Measurements from ENCODE around the gene DEPDC7.
"Not testable (repeated sequence)": the region's sequence is repeated elsewhere in the genome, so short reads cannot be mapped to it uniquely, and the experiment has no call there.

Gene DEPDC7

DNA sequence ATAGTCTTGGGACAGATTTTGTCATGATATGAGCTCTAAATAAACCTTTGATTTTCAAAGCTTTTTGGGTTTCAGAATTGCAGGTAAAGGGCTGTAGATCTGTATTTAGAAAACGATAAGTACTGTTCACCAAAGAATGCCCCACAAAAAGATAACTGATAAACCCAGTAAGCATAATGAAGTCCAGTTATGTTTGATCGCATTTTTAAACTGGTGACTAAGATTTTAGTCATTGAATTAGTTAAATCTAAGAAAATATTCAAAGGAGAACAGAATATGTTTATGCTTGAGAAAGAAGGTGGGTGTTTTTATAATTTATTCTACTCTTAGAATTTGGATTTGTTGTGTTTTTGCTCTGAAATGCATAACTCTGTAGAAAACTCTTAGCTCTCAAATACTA lies 11.6 kb downstream of the DEPDC7 start:
- DNase-seq, result no peak

- DNase-seq, result no peak
These were observed 12.3 kb downstream of the DEPDC7 start for GRCh38 chr11:33027846-33028536.

- DNase-seq, result no peak
These were observed 12.8 kb downstream of the DEPDC7 start for GRCh38 chr11:33028537-33028914.

GRCh38 chr11:33029218-33029617 lies 13.5 kb downstream of the DEPDC7 start:
- DNase-seq, result not testable (repeated sequence)

- no peak for DNase-seq
These were observed 17.8 kb downstream of the DEPDC7 start for GRCh38 chr11:33033493-33033892.

GRCh38 chr11:33035011-33035410 lies 19.3 kb downstream of the DEPDC7 start:
- DNase-seq, result no peak

DNA sequence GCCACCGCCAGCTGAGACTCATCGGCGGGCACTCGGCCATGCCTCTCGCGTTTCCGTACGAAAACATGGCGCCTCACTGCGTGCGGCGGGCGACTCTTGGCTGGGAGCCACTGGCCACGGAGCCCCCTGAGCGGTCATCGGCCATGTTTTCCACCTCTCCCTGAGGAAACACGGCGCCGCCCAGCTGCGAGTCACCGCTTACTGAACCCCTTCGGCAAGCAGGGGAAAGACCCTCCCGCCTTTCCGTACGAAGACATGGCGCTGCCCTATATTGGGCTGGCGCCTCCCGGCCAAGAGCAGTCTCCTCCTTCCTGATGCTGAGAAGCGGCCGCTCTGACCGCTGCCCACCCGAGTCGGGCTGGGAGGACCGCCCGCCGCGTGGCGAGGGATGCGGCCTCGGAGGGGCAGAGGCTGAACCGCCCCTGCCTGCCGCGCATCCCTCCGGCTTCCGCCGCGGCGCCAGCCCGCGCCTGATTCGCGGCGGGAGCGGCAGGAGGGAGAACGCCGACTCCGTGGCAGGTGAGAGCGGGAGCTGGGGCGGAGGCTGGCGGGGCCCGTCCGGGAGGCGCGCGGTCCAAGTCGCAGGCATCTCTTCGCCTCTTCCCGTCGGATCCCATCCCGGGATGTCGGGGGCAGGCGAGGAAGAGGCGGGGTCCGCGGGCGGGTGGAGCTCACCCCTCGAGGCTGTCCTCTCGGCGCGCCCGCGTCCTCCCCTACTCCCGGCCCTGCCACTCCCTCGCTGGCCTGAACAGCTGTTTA lies 23.8 kb downstream of the DEPDC7 start, which contains the start of gene TCP11L1:
TCP11L1 (plus strand) TSS at position 299 of the 759 bp plus-strand sequence. CDS start 4,202 bp downstream, outside the sequence.
- peak; percentile 93 for DNase-seq

DNA sequence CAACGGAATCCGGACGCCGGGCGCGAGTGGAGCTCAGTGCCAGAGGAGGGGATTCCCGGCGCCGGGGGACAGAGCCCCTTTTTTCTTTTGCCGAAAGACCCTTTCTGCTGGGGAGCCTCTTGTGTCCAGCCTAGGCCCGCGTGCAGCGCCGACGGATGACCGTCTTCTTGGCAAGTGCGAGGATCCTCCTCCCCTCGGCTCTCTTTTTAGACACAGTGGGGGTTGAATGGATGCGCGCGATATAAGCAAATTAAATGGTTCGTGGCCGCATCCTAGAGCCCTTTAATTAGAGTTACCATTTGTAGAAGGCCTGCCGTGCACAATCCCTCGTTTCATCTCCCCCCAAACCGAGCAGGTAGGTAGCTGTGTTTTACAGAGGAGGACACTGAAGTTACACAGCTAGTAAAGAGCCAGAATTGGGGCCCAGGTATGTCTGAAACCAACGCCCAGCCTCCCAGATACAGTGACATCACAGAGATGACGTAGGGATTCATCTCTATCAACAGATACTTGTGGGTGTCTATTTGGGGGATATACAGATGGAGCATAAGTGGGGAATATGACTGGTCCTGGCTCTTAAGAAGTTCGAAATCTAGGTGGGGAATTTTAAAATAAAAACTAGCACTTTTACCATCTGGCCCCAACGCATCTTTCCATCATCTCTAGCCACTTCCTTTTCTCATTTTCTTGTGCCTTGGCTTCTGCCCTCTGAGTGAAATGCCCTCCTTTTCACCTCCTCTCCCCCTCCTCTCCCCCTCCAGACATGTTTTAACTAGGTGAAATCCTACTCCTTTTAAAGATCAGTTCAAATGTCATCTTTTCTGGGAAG lies 24.6 kb downstream of the DEPDC7 start:
- DNase-seq, result no peak

- no peak for DNase-seq
These were observed 25.3 kb downstream of the DEPDC7 start for GRCh38 chr11:33040862-33041453.

- DNase-seq, result no peak
These were observed 27.6 kb downstream of the DEPDC7 start for GRCh38 chr11:33043221-33043830.

- peak; percentile 45 for DNase-seq
These were observed 28.6 kb downstream of the DEPDC7 start for GRCh38 chr11:33044285-33044756.

DNA sequence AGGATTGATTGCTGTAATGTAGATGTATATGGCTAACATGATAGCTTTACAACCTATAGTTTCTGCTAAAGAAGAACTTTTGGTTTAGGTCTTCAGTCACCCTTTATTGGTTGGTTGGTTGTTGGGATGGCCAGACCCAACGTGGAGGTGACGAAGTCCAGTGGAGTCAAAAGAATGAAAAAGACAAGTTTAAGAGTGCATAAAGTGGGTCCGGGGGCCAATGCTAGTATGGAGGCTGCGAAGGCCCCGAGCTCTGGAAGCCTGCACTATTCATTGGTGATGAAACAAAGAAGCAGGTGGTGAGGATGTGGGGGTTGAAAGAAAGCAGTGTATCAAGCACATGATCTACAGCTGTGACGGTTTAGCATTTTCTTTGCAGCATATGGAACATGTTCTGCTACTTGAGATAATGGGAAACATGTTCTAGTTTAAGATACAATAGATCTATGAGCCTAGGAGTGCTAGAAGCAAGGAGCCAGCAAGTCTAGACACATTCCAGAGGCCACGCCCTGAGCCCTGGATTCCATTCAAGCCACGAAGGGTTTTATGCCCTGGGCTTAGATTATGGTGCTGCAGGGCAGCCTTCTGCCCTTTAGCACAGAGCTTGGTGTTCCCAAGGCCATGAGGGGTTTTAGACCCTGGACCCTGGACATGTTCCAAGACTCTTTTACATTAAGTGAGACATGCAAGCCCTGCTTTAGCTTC lies 30.0 kb downstream of the DEPDC7 start:
- DNase-seq, result no peak

GRCh38 chr11:33048701-33049100 lies 33.0 kb downstream of the DEPDC7 start:
- DNase-seq, result not testable (repeated sequence)

- DNase-seq, result not testable (repeated sequence)
These were observed 34.1 kb downstream of the DEPDC7 start for GRCh38 chr11:33049565-33050408.

DNA sequence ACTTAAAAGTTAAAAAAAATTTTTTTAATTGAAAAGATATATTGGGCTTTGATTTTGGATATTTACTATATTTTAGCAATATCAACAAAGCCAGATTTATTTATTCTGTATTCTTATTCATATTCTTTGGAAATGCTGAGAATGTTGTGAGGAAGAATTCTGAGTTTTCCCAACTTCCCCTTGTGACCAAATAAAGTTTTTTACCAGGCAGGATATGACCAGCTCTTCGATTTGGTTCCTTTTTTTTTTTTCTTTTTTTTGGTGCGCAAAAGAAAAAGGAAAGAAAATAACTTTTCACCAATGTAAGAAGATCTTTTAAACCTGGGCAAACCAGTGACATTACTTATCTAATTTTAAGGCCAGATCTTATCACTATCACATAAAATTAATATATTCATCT lies 36.6 kb downstream of the DEPDC7 start:
- DNase-seq, result no peak

- no peak for DNase-seq
These were observed 39.7 kb downstream of the DEPDC7 start for GRCh38 chr11:33055375-33055774.

DNA sequence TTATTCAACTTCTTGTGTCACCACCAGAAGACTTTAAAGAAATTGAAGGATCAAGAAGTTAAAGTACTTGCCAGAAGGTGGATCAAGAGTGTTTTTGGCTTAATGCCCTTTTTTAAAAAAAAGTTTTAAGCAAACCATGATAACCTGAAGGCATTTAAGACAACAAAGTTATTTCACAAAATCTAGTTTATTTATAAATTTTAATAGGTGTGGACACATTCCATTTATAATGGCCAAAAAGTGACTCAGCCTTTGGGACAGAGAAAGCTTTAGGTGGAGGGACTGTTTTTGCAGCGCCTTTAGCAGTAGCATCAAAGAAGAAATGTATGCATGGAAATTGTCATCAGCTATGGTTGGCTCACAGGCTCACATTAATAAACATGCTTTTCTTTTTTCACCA lies 41.6 kb downstream of the DEPDC7 start:
- DNase-seq, result no peak

- DNase-seq, result no peak
These were observed 43.8 kb downstream of the DEPDC7 start for GRCh38 chr11:33059331-33060007.

GRCh38 chr11:33060271-33060670 lies 44.6 kb downstream of the DEPDC7 start:
- DNase-seq, result no peak

DNA sequence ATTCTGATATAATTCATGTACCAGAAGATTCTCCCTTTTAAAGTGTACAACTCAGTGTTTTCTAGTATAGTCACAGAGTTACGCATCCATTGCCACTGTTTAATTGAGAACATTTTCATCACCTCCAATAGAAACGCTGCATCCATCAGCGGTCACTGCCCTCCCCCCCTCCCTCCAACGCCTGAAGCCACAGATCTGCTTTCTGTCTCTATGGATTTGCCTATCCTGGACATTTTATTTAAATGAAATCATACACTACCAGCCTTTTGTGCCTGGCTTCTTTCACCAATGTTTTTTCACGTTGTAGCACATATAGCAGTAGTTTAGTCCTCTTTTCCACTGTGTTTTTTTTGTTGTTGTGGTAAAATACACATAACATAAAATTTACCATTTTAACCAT lies 46.5 kb downstream of the DEPDC7 start:
- DNase-seq, result no peak
